Measurements from ENCODE around the gene SLC35C1.

DNA sequence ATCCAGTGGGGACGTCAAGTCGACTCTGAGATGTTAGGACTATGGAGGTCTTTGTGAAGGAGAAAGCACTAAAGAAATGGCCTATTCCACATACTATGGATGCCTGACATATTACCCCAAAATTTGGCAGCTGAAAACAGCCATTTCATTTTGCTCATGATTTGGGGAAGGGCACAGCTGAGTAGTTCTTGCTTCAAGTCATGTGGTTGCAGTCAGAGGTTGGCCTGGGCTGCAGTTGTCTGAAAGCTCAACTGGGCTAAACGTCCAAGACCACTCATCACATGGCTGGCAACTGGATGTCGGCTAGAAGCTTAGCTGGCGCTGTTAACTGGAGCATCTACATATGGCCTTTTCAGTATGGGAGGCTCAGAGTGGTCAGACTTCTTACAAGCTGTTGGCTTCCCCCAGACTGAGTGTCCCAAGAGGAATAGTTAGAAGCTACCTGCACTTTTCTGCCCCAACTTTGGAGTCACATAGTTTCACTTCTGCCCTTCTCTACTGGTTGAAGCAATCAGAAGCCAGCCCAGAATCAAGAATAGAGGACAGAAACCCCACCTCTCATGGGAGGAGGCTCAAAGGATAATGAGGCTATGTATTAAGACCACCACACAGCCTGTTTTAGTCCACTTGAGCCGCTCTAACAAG, 14.1 kb downstream of the SLC35C1 start:
- TF ChIP-seq, protein P1, sequence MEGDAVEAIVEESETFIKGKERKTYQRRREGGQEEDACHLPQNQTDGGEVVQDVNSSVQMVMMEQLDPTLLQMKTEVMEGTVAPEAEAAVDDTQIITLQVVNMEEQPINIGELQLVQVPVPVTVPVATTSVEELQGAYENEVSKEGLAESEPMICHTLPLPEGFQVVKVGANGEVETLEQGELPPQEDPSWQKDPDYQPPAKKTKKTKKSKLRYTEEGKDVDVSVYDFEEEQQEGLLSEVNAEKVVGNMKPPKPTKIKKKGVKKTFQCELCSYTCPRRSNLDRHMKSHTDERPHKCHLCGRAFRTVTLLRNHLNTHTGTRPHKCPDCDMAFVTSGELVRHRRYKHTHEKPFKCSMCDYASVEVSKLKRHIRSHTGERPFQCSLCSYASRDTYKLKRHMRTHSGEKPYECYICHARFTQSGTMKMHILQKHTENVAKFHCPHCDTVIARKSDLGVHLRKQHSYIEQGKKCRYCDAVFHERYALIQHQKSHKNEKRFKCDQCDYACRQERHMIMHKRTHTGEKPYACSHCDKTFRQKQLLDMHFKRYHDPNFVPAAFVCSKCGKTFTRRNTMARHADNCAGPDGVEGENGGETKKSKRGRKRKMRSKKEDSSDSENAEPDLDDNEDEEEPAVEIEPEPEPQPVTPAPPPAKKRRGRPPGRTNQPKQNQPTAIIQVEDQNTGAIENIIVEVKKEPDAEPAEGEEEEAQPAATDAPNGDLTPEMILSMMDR (IDR thresholded peaks at IDR 0.05; ENCODE audit: low read depth, low read length) = no peak
- no peak for TF ChIP-seq EZH2phosphoT487 (IDR thresholded peaks at IDR 0.05; ENCODE audit: low read depth)

Measured in OCI-LY3 (cell line).